Activated naive CD4-positive, alpha-beta T cell treated with anti-CD3 and anti-CD28 coated beads, Interleukin-2, amount 50 U/mL, for 72 hours (primary cell): ENCODE measurements around the gene SCYL1. TPM values are rescaled to one million over a fixed set of nuclear protein-coding genes. Genes with fewer than 3 reads are reported as not detected.
"Not testable (repeated sequence)": the region's sequence is repeated elsewhere in the genome, so short reads cannot be mapped to it uniquely, and the experiment has no call there.

Source experiments
- ATAC-seq, 2 donors: fragments of 150-1000 bp; cut with Tn5 transposase; 2 replicates each; pipeline ENCODE4 v1.10.0; 2021; ENCODE audit warnings: mild to moderate bottlenecking in 2 of 2, moderate library complexity in 2 of 2
- DNase-seq, 2 donors: peaks; one replicate each; pipeline ENCODE4 v3.0.0; 2021 to 2022; ENCODE audit warnings: low spot score in 2 of 2
- H3K27ac Mint-ChIP-seq, 2 donors: one replicate each; pipeline ENCODE4 v1.8.0; 2022; ENCODE audit warnings: mild to moderate bottlenecking in 2 of 2, mixed read lengths in 2 of 2
- H3K36me3 Mint-ChIP-seq, 2 donors: one replicate each; pipeline ENCODE4 v1.8.0; 2022; ENCODE audit warnings: mixed read lengths in 2 of 2
- H3K9me3 Mint-ChIP-seq, 2 donors: one replicate each; pipeline ENCODE4 v1.8.0; 2022; ENCODE audit warnings: mixed read lengths in 2 of 2
- total RNA-seq, 2 donors: library from RNA; stranded (reverse); gene quantifications; one replicate each; pipeline ENCODE4 v1.2.3, GENCODE V29; 2022

The SCYL1 gene
- total RNA-seq, 2 donors from 2014 or later, result 74.3 to 93.2 TPM

- H3K27ac Mint-ChIP-seq, result peak overlapping the region; percentile 89 to 97
Measured at GRCh38 chr11:65564879-65565559, 40.1 kb downstream of the SCYL1 start.

GRCh38 chr11:65565624-65566453 lies 41.0 kb downstream of the SCYL1 start:
- DNase-seq, result no peak
- ATAC-seq, result peak in 1 of 2 donors; percentile 9
- peak overlapping the region; percentile 89 to 97 for H3K27ac Mint-ChIP-seq
- peaks cover 14 to 16% of the 10 kb centered on the region in 2 donors for H3K36me3 Mint-ChIP-seq
- no peaks in the 10 kb centered on the region for H3K9me3 Mint-ChIP-seq

More at GRCh38 chr11:65564879-65565559, 40.1 kb downstream of the SCYL1 start:
- not testable (repeated sequence) for H3K9me3 Mint-ChIP-seq, DNase-seq, H3K36me3 Mint-ChIP-seq
- peak in 1 of 2 donors; percentile 13 for ATAC-seq

- Mint-ChIP-seq H3K27ac (peak overlapping the region; percentile 96), H3K9me3 (no peaks in the 10 kb centered on the region), H3K36me3 (peaks cover 20 to 31% of the 10 kb centered on the region in 2 donors)
- ATAC-seq (peak; percentile 23 to 27), DNase-seq (no peak)
Measured at GRCh38 chr11:65569164-65569972, 44.5 kb downstream of the SCYL1 start.

- Mint-ChIP-seq H3K9me3 (no peaks in the 10 kb centered on the region), H3K36me3 (peaks cover 20 to 31% of the 10 kb centered on the region in 2 donors), H3K27ac (peak within 1 kb of the TSS; percentile 96)
- DNase-seq, result peak; percentile 99
- peak; percentile 80 for ATAC-seq
Measured at GRCh38 chr11:65569973-65570918, 45.4 kb downstream of the SCYL1 start, which contains the start of gene ZNRD2. Gene ZNRD2, plus strand, starts transcription at chr11:65570477. Its CDS starts 15 bp downstream, at chr11:65570492.

GRCh38 chr11:65571420-65571819 lies 46.5 kb downstream of the SCYL1 start:
- no peaks in the 10 kb centered on the region for H3K9me3 Mint-ChIP-seq
- no peak for ATAC-seq
- peaks cover 21 to 31% of the 10 kb centered on the region in 2 donors for H3K36me3 Mint-ChIP-seq

GRCh38 chr11:65571940-65572339 lies 47.1 kb downstream of the SCYL1 start:
- Mint-ChIP-seq H3K9me3 (no peaks in the 10 kb centered on the region), H3K36me3 (peaks cover 25 to 31% of the 10 kb centered on the region in 2 donors), H3K27ac (peak overlapping the region; percentile 66 to 97)
- DNase-seq (no peak), ATAC-seq (no peak)

More at GRCh38 chr11:65571420-65571819, 46.5 kb downstream of the SCYL1 start:
- no peak for DNase-seq
- H3K27ac Mint-ChIP-seq, result peak overlapping the region; percentile 66 to 68

GRCh38 chr11:65572356-65573051 lies 47.6 kb downstream of the SCYL1 start, which contains the start of gene FAM89B:
Gene FAM89B, plus strand, starts transcription at chr11:65572538. Its CDS starts 132 bp downstream, at chr11:65572670.
- no peaks in the 10 kb centered on the region for H3K9me3 Mint-ChIP-seq
- peak; percentile 81 to 92 for DNase-seq
- peak in 1 of 2 donors; percentile 20 for ATAC-seq
- peaks cover 25 to 31% of the 10 kb centered on the region in 2 donors for H3K36me3 Mint-ChIP-seq
- H3K27ac Mint-ChIP-seq, result peak within 1 kb of the TSS; percentile 87 to 97

GRCh38 chr11:65573391-65574079 lies 48.7 kb downstream of the SCYL1 start:
- no peak for ATAC-seq
- Mint-ChIP-seq H3K36me3 (peaks cover 34 to 36% of the 10 kb centered on the region in 2 donors), H3K9me3 (no peaks in the 10 kb centered on the region), H3K27ac (peak overlapping the region; percentile 87 to 93)
- no peak for DNase-seq

GRCh38 chr11:65574109-65574810 lies 49.4 kb downstream of the SCYL1 start:
- DNase-seq (peak; percentile 91 to 97), ATAC-seq (peak; percentile 30 to 54)
- H3K27ac Mint-ChIP-seq, result peak overlapping the region; percentile 92 to 93
- no peaks in the 10 kb centered on the region for H3K9me3 Mint-ChIP-seq
- peaks cover 31 to 32% of the 10 kb centered on the region in 2 donors for H3K36me3 Mint-ChIP-seq

- Mint-ChIP-seq H3K36me3 (peaks cover 30 to 31% of the 10 kb centered on the region in 2 donors), H3K9me3 (no peaks in the 10 kb centered on the region), H3K27ac (peak overlapping the region; percentile 92 to 93)
- peak in 1 of 2 donors; percentile 8 for ATAC-seq
- peak in 1 of 2 donors; percentile 42 for DNase-seq
Measured at GRCh38 chr11:65574811-65575567, 50.1 kb downstream of the SCYL1 start.

- H3K9me3 Mint-ChIP-seq, result no peaks in the 10 kb centered on the region
- DNase-seq, result peak; percentile 78 to 89
Measured at GRCh38 chr11:65575568-65576231, 50.8 kb downstream of the SCYL1 start, which contains the start of gene EHBP1L1. Gene EHBP1L1, plus strand, starts transcription at chr11:65576053. Its CDS starts 250 bp downstream, at chr11:65576303.

GRCh38 chr11:65576232-65576866 lies 51.5 kb downstream of the SCYL1 start:
- Mint-ChIP-seq H3K9me3 (no peaks in the 10 kb centered on the region), H3K27ac (peak overlapping the region; percentile 52 to 92), H3K36me3 (peaks cover 20 to 28% of the 10 kb centered on the region in 2 donors)
- DNase-seq, result peak in 1 of 2 donors; percentile 73
- ATAC-seq, result peak in 1 of 2 donors; percentile 1

More at GRCh38 chr11:65575568-65576231, 50.8 kb downstream of the SCYL1 start, which contains the start of gene EHBP1L1:
- Mint-ChIP-seq H3K36me3 (peaks cover 24 to 28% of the 10 kb centered on the region in 2 donors), H3K27ac (peak within 1 kb of the TSS; percentile 92 to 93)
- peak; percentile 43 to 62 for ATAC-seq
